ENCODE measurements around the gene CDKN3. TPM values are rescaled to one million over a fixed set of nuclear protein-coding genes. Genes with fewer than 3 reads are reported as not detected.
"Not testable (repeated sequence)": the region's sequence is repeated elsewhere in the genome, so short reads cannot be mapped to it uniquely, and the experiment has no call there.

The CDKN3 gene
- total RNA-seq, 1 donor from 2014 or later: not detected

DNA sequence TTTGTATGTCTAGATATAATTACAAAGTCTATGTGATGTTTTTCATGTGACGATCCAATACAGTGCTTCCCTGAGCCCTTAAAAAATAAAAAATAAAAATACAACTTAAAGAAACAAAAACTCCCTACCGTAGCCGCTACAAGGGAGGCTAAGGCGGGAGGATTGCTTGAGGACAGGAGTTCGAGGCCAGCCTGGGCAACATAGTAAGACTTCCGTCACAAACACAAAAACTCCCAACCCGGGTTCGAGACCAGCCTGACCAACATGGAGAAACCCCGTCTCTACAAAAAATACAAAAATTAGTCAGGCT is 669 bp upstream of the CDKN3 start:
- Histone ChIP-seq H3K27me3 (no peaks in the 10 kb centered on the region), H3K9me3 (no peaks in the 10 kb centered on the region), H3K27ac (no peak overlapping the region), H3K36me3 (no peaks in the 10 kb centered on the region), H3K4me3 (peak overlapping the region; percentile 72 to 76), H3K4me1 (peaks cover 5 to 12% of the 10 kb centered on the region in 2 donors)
- no peak for DNase-seq (ENCODE audit: low spot score in 2 of 2)
- intact Hi-C loops (cut with DNase I): loop anchor here (1.0 to 10.0 kb wide), 3 partner anchors 92 to 1841 kb away; partner anchors contain the start of genes BMP4, GMFB, GPR137C and TXNDC16
- TF ChIP-seq, protein P1, sequence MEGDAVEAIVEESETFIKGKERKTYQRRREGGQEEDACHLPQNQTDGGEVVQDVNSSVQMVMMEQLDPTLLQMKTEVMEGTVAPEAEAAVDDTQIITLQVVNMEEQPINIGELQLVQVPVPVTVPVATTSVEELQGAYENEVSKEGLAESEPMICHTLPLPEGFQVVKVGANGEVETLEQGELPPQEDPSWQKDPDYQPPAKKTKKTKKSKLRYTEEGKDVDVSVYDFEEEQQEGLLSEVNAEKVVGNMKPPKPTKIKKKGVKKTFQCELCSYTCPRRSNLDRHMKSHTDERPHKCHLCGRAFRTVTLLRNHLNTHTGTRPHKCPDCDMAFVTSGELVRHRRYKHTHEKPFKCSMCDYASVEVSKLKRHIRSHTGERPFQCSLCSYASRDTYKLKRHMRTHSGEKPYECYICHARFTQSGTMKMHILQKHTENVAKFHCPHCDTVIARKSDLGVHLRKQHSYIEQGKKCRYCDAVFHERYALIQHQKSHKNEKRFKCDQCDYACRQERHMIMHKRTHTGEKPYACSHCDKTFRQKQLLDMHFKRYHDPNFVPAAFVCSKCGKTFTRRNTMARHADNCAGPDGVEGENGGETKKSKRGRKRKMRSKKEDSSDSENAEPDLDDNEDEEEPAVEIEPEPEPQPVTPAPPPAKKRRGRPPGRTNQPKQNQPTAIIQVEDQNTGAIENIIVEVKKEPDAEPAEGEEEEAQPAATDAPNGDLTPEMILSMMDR (IDR thresholded peaks at IDR 0.05): no peak

DNA sequence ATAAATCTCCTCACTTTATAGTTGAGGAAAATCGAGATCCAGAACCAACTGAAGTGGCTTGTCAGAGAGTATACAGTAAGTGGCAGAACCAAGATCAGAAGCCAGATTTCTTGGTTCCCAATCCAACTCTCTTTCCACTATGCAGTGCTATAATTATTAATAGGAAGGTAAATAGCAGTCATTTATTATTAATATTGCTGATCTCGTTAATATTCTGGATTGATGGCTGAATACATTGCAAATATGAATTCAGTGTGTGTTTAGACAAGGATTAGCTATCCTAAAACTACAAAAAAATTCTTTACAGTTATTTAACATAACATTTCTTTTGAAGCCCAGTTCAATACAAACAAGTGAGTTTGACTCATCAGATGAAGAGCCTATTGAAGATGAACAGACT is 2.8 kb downstream of the CDKN3 start:
- intact Hi-C loops (cut with DNase I): loop anchor here (10.0 kb wide), 1 partner anchor 1845 kb away; the partner anchor contains the start of genes GPR137C and TXNDC16
- no peak overlapping the region for H3K4me3 ChIP-seq
- no peaks in the 10 kb centered on the region for H3K9me3 ChIP-seq

DNA sequence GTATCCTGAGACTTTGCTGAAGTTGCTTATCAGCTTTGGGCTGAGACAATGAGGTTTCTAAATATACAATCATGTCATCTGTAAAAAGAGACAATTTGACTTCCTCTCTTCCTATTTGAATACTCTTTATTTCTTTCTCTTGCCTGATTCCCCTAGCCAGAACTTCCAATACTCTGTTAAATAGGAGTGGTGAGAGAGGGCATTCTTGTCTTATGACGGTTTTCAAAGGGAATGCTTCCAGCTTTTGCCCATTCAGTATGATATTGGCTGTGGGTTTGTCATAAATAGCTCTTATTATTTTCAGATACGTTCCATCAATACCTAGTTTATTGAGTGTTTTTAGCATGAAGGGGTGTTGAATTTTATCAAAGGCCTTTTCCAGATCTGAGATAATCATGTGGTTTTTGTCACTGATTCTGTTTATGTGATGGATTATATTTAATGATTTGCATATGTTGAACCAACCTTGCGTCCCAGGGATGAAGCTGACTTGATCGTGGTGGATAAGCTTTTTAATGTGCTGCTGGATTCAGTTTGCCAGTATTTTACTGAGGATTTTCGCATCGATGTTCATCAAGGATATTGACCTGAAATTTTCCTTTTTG is 6.7 kb downstream of the CDKN3 start:
- intact Hi-C loops (cut with DNase I); H3K4me3 ChIP-seq; H3K27ac ChIP-seq; H3K9me3 ChIP-seq; H3K4me1 ChIP-seq; H3K36me3 ChIP-seq; H3K27me3 ChIP-seq; DNase-seq (ENCODE audit: low spot score in 2 of 2): not testable (repeated sequence)

More for the DNA sequence above, 2.8 kb downstream of the CDKN3 start:
- peaks cover 5 to 12% of the 10 kb centered on the region in 2 donors for H3K4me1 ChIP-seq
- DNase-seq (ENCODE audit: low spot score in 2 of 2): no peak
- H3K27me3 ChIP-seq: no peaks in the 10 kb centered on the region
- H3K27ac ChIP-seq: no peak overlapping the region
- TF ChIP-seq, protein P1 (IDR thresholded peaks at IDR 0.05): no peak
- no peaks in the 10 kb centered on the region for H3K36me3 ChIP-seq

DNA sequence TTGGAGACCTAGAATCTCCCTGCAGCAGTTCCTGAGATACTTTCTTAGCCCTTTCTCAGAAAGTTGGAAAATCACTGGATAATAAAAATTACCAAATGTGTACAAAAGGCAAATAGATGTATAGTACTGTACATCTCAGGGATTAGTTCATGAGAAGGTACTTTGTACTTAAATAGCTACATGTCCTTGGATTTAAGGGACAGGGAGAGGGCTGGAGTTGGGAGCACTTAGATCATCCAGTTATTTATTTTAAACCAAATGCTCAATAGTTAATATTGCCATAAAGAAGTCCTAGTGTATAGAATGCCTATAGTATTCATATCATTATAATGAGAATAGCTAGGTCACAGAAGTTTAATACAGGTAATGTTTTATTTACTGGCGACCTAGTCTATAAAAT is 13.4 kb downstream of the CDKN3 start:
- intact Hi-C loops (cut with DNase I): no loop called here
- TF ChIP-seq, protein P1 (IDR thresholded peaks at IDR 0.05): no peak
- no peaks in the 10 kb centered on the region for H3K36me3 ChIP-seq
- no peak overlapping the region for H3K27ac ChIP-seq
- no peaks in the 10 kb centered on the region for H3K9me3 ChIP-seq
- H3K27me3 ChIP-seq: no peaks in the 10 kb centered on the region
- no peak for DNase-seq (ENCODE audit: low spot score in 2 of 2)
- H3K4me1 ChIP-seq: no peaks in the 10 kb centered on the region
- H3K4me3 ChIP-seq: no peak overlapping the region

DNA sequence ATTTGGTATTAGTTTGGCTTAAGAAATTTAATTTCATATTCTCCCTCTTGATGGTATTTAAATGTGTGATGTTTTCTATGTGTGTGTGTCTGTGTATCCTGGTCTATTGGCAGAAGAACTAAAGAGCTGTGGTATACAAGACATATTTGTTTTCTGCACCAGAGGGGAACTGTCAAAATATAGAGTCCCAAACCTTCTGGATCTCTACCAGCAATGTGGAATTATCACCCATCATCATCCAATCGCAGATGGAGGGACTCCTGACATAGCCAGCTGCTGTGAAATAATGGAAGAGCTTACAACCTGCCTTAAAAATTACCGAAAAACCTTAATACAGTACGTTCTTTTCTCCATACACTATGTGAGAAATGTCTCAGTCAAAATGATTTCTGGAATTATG is 14.6 kb downstream of the CDKN3 start:
- Histone ChIP-seq H3K36me3 (no peaks in the 10 kb centered on the region), H3K27ac (no peak overlapping the region), H3K9me3 (no peaks in the 10 kb centered on the region), H3K27me3 (no peaks in the 10 kb centered on the region), H3K4me1 (no peaks in the 10 kb centered on the region), H3K4me3 (no peak overlapping the region)
- intact Hi-C loops (cut with DNase I): no loop called here
- TF ChIP-seq, protein P1 (IDR thresholded peaks at IDR 0.05): no peak
- DNase-seq (ENCODE audit: low spot score in 2 of 2): no peak

DNA sequence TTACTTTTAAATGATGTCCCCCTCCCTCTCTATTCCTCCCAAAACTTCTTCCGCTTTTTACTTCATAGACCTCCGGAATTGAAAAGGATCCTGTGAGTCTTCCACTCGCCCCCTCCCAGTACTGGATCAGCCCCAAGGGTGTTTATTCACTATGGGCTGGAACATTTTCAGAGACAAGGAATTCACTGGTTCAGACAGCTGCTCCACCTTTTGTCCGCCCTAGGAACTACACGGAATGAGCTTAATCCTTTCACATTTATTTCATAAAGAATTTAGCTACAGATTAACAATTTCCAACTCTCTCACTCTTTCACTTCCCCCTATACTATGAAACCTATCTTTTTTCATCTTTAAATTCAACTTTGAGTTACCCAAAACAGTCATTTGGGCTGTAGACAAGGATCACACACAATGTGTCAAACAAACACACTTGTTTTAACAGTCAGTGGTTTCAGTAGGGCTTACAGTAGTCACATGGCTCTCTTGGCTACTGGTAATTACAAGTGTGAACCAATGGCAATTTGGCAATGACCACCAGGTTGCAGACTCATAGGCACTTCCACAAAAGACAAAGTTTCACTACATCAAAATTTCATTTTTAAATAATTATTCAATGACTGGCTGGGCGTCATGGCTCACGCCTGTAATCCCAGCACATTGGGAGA is 23.8 kb downstream of the CDKN3 start:
- no peaks in the 10 kb centered on the region for H3K27me3 ChIP-seq
- intact Hi-C loops (cut with DNase I): no loop called here
- TF ChIP-seq, protein P1 (IDR thresholded peaks at IDR 0.05): peak; percentile 10 to 70 (median 55)
- H3K4me1 ChIP-seq: no peaks in the 10 kb centered on the region
- H3K36me3 ChIP-seq: peaks cover 1 to 5% of the 10 kb centered on the region in 2 donors
- no peak overlapping the region for H3K27ac ChIP-seq
- H3K4me3 ChIP-seq: no peak overlapping the region
- no peaks in the 10 kb centered on the region for H3K9me3 ChIP-seq
- no peak for DNase-seq (ENCODE audit: low spot score in 2 of 2)
